Tibial artery (tissue), 4 donors: Measurements from ENCODE around the gene SLC12A5.

Experiments used
- DNase-seq, 2 donors: peaks; one replicate each; pipeline ENCODE4 v3.0.0-alpha.2; 2019
- H3K27ac ChIP-seq, 2 donors: fragments of 200-600 bp; sonication (generic) in 1 of 2; 1 replicate in 1 of 2; 2 replicates in 1 of 2; pipeline ENCODE4 v1.5.1; 2018 to 2019; ENCODE audit warnings: mild to moderate bottlenecking in 1 of 2
- H3K27me3 ChIP-seq, 2 donors: fragments of 200-600 bp; sonication (generic) in 1 of 2; one replicate each; pipeline versions ENCODE4 v1.5.1 to v1.6.0; 2016 to 2019
- H3K36me3 ChIP-seq, 3 donors: fragments of 200-600 bp; sonication (generic) in 2 of 3; one replicate each; pipeline ENCODE4 v1.5.1; 2016 to 2019; ENCODE audit warnings: mild to moderate bottlenecking in 2 of 3
- H3K4me1 ChIP-seq, 4 donors: fragments of 200-600 bp; sonication (generic) in 2 of 4; 1 replicate in 3 of 4; 2 replicates in 1 of 4; pipeline ENCODE4 v1.5.1; 2016 to 2019
- H3K4me3 ChIP-seq, 2 donors: fragments of 200-600 bp; sonication (generic) in 1 of 2; 1 replicate in 1 of 2; 2 replicates in 1 of 2; pipeline ENCODE4 v1.5.1; 2018 to 2019; ENCODE audit warnings: mild to moderate bottlenecking in 2 of 2
- H3K9me3 ChIP-seq, 3 donors: fragments of 200-600 bp; sonication (generic) in 1 of 3; one replicate each; pipeline ENCODE4 v1.5.1; 2016 to 2019
- intact Hi-C: fragments of 100-400 bp; cut with DNase I; formaldehyde crosslinking; loops from one replicate; pipeline ENCODE4 v1.15.0; 2023; ENCODE audit warnings: low total_unique reads
- TF ChIP-seq, protein P1 (sequence below), 2 experiments: fragments of 200-600 bp in 1 of 2; fragments of 450-650 bp in 1 of 2; IDR thresholded peaks; one replicate each; pipeline ENCODE4 v1.5.1; 2017 to 2019; ENCODE audit warnings: antibody characterized with exemption in 2 of 2, mild to moderate bottlenecking in 1 of 2, moderate library complexity in 1 of 2

The SLC12A5 gene

DNA sequence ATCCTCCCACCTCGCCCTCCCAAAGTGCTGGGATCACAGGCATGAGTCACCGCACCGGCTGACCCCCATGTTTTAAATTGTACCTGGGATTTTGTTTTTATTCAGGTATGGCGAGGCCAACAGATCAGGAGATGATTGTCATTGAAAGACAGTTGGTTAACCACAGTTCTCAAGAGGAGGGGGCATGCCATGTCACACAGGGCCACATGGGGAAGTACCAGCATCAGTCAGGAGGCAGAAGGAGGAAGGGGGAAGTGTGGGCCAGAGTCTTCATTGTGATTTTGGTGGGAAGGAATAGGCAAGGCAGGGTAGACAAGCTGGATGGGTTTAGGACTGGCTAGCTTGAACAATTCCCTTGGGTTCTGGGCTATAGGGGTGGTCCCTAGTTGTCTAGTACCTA, 30.3 kb upstream of the SLC12A5 start:
- intact Hi-C loops: no loop called here
- no peak overlapping the region for H3K4me3 ChIP-seq
- H3K9me3 ChIP-seq: no peaks in the 10 kb centered on the region
- peaks cover 0 to 72% of the 10 kb centered on the region in 2 donors for H3K27me3 ChIP-seq
- no peak for DNase-seq
- no peaks in the 10 kb centered on the region for H3K4me1 ChIP-seq
- no peaks in the 10 kb centered on the region for H3K36me3 ChIP-seq
- H3K27ac ChIP-seq: no peak overlapping the region
- TF ChIP-seq, protein P1, sequence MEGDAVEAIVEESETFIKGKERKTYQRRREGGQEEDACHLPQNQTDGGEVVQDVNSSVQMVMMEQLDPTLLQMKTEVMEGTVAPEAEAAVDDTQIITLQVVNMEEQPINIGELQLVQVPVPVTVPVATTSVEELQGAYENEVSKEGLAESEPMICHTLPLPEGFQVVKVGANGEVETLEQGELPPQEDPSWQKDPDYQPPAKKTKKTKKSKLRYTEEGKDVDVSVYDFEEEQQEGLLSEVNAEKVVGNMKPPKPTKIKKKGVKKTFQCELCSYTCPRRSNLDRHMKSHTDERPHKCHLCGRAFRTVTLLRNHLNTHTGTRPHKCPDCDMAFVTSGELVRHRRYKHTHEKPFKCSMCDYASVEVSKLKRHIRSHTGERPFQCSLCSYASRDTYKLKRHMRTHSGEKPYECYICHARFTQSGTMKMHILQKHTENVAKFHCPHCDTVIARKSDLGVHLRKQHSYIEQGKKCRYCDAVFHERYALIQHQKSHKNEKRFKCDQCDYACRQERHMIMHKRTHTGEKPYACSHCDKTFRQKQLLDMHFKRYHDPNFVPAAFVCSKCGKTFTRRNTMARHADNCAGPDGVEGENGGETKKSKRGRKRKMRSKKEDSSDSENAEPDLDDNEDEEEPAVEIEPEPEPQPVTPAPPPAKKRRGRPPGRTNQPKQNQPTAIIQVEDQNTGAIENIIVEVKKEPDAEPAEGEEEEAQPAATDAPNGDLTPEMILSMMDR (IDR thresholded peaks at IDR 0.05): no peak

DNA sequence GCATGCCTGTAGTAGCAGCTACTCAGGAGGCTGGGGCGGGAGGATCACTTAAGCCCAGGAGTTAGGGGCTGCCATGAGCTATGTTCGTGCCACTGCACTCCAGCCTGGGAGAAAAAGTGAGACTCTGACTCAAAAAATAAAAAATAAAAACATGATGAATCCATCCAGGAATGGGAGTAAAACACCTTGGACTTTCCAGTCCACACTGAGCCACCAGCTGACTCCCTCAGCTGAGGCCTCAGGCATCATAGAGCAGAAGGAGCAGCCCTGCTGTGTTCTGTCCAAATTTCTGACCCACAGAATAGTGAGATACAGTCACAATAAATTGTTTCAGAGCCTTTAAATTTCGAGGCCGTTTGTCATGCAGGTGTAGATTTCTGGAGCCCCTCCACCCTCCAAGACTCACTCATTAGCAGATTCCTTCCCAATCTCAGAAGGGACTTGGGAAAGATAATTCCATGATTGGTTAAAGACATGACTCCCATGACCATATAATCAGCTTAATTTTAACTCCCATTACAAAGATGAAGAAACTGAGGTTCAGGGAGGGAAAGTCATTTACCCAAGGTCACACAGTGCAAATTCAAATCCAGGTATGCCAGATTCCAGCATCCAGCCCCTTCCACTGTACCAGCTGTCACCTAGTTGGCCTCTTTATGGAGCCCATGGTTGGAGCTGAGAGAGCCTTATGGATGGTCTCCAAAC, 29.3 kb upstream of the SLC12A5 start:
- intact Hi-C loops: no loop called here

DNA sequence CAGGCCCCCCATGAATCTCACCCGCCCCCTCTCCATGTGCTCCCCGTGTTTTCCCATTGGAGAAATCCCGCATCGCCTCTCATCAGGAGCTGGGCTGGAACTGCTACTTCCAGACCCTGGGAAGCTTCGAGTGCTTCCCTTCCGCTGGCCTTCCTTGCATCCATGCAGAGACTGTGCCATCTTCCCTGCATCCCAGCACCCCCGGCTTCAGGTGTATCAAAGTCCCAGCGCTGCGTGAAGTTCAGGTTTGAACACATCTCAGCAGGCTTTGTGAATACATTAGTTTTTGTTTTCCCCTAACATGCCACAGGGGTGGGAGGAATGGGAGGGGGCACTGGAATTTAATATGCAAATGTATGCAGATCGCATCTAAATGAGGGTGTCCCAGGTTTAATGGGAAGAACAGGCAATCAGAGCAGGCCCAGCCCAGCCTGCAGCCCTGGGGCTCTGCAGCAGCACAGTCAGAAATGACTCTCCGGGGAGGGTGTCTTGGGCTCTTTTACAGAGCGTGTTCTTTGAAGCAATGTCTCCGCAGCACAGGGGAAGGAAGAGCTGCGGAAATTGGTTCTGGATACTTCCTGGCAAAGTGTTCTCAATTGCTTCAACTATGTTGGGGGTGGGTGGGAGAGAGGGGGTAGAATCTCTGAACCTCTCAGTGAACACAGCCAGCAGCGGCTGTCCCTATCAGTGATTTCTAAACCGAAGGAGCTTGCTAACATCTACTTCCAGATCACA, 28.6 kb upstream of the SLC12A5 start:
- no peaks in the 10 kb centered on the region for H3K9me3 ChIP-seq
- no peak overlapping the region for H3K4me3 ChIP-seq
- no peaks in the 10 kb centered on the region for H3K36me3 ChIP-seq
- no peaks in the 10 kb centered on the region for H3K4me1 ChIP-seq
- intact Hi-C loops: no loop called here
- no peak overlapping the region for H3K27ac ChIP-seq
- TF ChIP-seq, protein P1 (IDR thresholded peaks at IDR 0.05): no peak
- no peak for DNase-seq
- peaks cover 0 to 78% of the 10 kb centered on the region in 2 donors for H3K27me3 ChIP-seq

More for the DNA sequence above, 29.3 kb upstream of the SLC12A5 start:
- Histone ChIP-seq H3K4me3 (no peak overlapping the region), H3K36me3 (no peaks in the 10 kb centered on the region), H3K4me1 (no peaks in the 10 kb centered on the region), H3K27ac (no peak overlapping the region), H3K9me3 (no peaks in the 10 kb centered on the region), H3K27me3 (peaks cover 0 to 76% of the 10 kb centered on the region in 2 donors)
- TF ChIP-seq, protein P1 (IDR thresholded peaks at IDR 0.05): no peak
- no peak for DNase-seq

DNA sequence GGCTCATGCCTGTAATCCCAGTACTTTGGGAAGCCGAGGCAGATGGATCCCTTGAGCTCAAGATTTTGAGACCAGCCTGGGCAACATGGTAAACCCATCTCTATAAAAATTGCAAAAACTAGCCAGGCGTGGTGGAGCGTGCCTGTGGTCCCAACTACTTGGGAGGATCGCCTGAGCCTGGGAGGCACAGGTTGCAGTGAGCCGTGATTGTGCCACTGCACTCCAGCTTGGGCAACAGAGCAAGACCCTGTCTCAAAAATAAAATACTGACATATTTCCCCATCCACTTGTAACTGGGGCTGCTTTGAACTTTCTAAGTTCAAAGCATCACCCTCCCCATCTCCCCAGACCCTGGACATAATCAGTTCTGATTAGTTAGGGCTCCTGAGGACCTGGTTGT, 27.5 kb upstream of the SLC12A5 start:
- no peak for DNase-seq
- H3K4me3 ChIP-seq: no peak overlapping the region
- intact Hi-C loops: no loop called here
- H3K36me3 ChIP-seq: no peaks in the 10 kb centered on the region
- TF ChIP-seq, protein P1 (IDR thresholded peaks at IDR 0.05): no peak
- H3K27ac ChIP-seq: no peak overlapping the region
- H3K27me3 ChIP-seq: peaks cover 0 to 86% of the 10 kb centered on the region in 2 donors
- H3K9me3 ChIP-seq: no peaks in the 10 kb centered on the region
- H3K4me1 ChIP-seq: no peaks in the 10 kb centered on the region

DNA sequence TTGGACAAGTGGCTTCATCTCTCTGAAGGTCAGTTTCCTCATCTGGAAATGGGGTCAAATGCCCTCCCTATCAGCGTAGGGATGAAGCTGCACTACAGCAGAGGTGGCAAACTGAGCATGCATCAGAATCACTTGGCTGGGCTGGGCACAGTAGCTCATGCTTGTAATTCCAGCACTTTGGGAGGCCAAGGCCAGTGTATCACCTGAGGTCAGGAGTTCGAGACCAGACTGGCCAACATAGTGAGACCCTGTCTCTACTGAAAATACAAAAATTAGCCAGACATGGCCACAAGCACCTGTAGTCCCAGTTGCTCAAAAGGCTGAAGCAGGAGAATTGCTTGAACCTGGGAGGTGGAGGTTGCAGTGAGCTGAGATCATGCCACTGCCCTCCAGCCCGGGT, 27.0 kb upstream of the SLC12A5 start:
- no peaks in the 10 kb centered on the region for H3K36me3 ChIP-seq
- peaks cover 0 to 86% of the 10 kb centered on the region in 2 donors for H3K27me3 ChIP-seq
- no peak for DNase-seq
- H3K27ac ChIP-seq: no peak overlapping the region
- H3K4me1 ChIP-seq: no peaks in the 10 kb centered on the region
- TF ChIP-seq, protein P1 (IDR thresholded peaks at IDR 0.05): no peak
- no peak overlapping the region for H3K4me3 ChIP-seq
- H3K9me3 ChIP-seq: no peaks in the 10 kb centered on the region
- intact Hi-C loops: no loop called here
